Loucy (cell line): ENCODE results near the gene EVX2.

Experiments
- EZH2phosphoT487 ChIP-seq: fragments of 200-600 bp; IDR thresholded peaks from 2 replicates; pipeline ENCODE4 v1.6.1; 2018; ENCODE audit warnings: antibody characterized with exemption, mild to moderate bottlenecking, moderate library complexity, borderline replicate concordance
- TF ChIP-seq, protein P1 (sequence below): fragments of 200-600 bp; sonication (generic); conservative IDR thresholded peaks from 2 replicates; pipeline ENCODE4 v1.5.1; 2014; ENCODE audit warnings: mild to moderate bottlenecking, antibody characterized with exemption, low read length

DNA sequence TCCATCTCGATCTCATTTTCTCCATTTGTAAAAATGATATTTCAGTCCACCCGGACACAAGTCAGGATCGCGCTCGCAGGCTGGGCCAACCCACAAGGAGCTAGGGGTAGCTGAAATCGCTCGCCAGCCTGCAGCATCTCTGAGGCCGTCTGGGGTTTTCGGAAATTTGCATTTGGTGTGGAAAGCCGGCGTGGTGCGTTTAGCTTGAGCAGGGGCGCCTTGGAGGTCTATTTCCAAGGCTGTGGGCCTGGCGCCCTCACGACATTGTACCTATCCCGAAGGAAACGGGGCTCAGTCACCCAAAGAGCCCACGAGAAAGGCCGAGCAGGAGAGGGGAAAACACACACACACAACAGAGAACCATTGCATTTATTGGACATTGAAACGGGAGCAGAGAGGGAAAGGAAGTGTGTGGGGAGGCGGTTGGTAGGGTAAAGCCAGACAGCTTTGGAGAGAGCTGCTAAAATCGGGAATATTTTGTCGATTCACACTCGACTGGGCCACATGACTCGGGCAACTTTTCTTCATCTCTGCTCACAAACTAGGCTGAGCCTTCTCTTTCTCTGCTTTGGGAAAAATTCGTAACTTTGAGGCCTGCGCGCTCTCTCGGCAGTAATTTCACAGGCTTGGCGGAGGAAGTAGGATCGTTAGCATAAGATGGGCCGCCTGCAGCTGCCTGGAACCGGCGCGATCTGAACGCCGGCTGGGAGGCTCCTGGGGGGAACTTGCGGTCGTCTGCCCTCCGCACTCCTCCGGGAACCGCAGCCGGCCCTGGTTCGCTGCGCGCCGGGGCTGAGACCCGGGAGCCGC, 44.6 kb upstream of the EVX2 start:
- TF ChIP-seq, protein P1, sequence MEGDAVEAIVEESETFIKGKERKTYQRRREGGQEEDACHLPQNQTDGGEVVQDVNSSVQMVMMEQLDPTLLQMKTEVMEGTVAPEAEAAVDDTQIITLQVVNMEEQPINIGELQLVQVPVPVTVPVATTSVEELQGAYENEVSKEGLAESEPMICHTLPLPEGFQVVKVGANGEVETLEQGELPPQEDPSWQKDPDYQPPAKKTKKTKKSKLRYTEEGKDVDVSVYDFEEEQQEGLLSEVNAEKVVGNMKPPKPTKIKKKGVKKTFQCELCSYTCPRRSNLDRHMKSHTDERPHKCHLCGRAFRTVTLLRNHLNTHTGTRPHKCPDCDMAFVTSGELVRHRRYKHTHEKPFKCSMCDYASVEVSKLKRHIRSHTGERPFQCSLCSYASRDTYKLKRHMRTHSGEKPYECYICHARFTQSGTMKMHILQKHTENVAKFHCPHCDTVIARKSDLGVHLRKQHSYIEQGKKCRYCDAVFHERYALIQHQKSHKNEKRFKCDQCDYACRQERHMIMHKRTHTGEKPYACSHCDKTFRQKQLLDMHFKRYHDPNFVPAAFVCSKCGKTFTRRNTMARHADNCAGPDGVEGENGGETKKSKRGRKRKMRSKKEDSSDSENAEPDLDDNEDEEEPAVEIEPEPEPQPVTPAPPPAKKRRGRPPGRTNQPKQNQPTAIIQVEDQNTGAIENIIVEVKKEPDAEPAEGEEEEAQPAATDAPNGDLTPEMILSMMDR, result no peak
- TF ChIP-seq EZH2phosphoT487, result no peak
